SH-SY5Y (cell line): Measurements from ENCODE around the gene TRNAU1AP.

Experiments used
- GATA2 ChIP-seq: IDR thresholded peaks from 2 replicates; pipeline ENCODE4 v1.6.1; 2011; ENCODE audit warnings: mild to moderate bottlenecking, low read depth, low read length
- GATA3 ChIP-seq: IDR thresholded peaks from 2 replicates; pipeline ENCODE4 v1.6.1; 2011; ENCODE audit warnings: low read depth, mild to moderate bottlenecking, low read length, moderate library complexity

TRNAU1AP gene

GRCh38 chr1:28560886-28561285 is 8.0 kb downstream of the TRNAU1AP start:
- TF ChIP-seq GATA2 (no peak), GATA3 (no peak)

GRCh38 chr1:28564310-28564709 is 11.4 kb downstream of the TRNAU1AP start:
- TF ChIP-seq GATA2: no peak
- no peak for TF ChIP-seq GATA3

- TF ChIP-seq GATA3: no peak
- TF ChIP-seq GATA2: no peak
These were observed 12.2 kb downstream of the TRNAU1AP start for GRCh38 chr1:28565040-28565439.

- TF ChIP-seq GATA3: no peak
- TF ChIP-seq GATA2: no peak
These were observed 12.8 kb downstream of the TRNAU1AP start for GRCh38 chr1:28565726-28566125.

GRCh38 chr1:28566931-28567330 is 14.0 kb downstream of the TRNAU1AP start:
- TF ChIP-seq GATA3 (no peak), GATA2 (no peak)

- TF ChIP-seq GATA3 (no peak), GATA2 (no peak)
These were observed 19.0 kb downstream of the TRNAU1AP start for GRCh38 chr1:28571911-28572310.

- TF ChIP-seq GATA3 (no peak), GATA2 (no peak)
These were observed 20.7 kb downstream of the TRNAU1AP start for GRCh38 chr1:28573564-28573963.

- TF ChIP-seq GATA3 (no peak), GATA2 (no peak)
These were observed 24.3 kb downstream of the TRNAU1AP start for GRCh38 chr1:28577052-28577678.

GRCh38 chr1:28577738-28578536 is 25.1 kb downstream of the TRNAU1AP start:
- TF ChIP-seq GATA3: no peak
- TF ChIP-seq GATA2: no peak

GRCh38 chr1:28578696-28579218 is 25.9 kb downstream of the TRNAU1AP start:
- TF ChIP-seq GATA2 (no peak), GATA3 (no peak)

- TF ChIP-seq GATA2: no peak
- no peak for TF ChIP-seq GATA3
These were observed 26.5 kb downstream of the TRNAU1AP start for GRCh38 chr1:28579401-28579800.

- TF ChIP-seq GATA2 (no peak), GATA3 (no peak)
These were observed 28.0 kb downstream of the TRNAU1AP start for GRCh38 chr1:28580722-28581530.

GRCh38 chr1:28581531-28582247 is 28.8 kb downstream of the TRNAU1AP start:
- no peak for TF ChIP-seq GATA3
- TF ChIP-seq GATA2: peak; percentile 9; the same call in 1 of the 2 replicates

GRCh38 chr1:28582248-28582615 is 29.3 kb downstream of the TRNAU1AP start:
- TF ChIP-seq GATA2 (no peak), GATA3 (no peak)
